ENCODE results near the gene GRK5. TPM values are rescaled to one million over a fixed set of nuclear protein-coding genes. Genes with fewer than 3 reads are reported as not detected.

The GRK5 gene
- total and polyA plus RNA-seq, 4 donors = 18.5 to 43.1 (median 40.3) TPM

GRCh38 chr10:119314061-119314460 is 106.7 kb downstream of the GRK5 start:
- no peak overlapping the region for H3K4me3 ChIP-seq
- H3K9me3 ChIP-seq (ENCODE audit: control insufficient read depth in 4 of 4, insufficient read depth in 3 of 4, low read length in 3 of 4) = no peaks in the 10 kb centered on the region
- WGBS, 2 donors = 75 to 77% methylated on average over 11 of the region's 11 CpGs
- no peak overlapping the region for H3K27ac ChIP-seq (ENCODE audit: low read depth in 1 of 2, low read length in 1 of 2)
- DNase-seq (no peak), ATAC-seq (ENCODE audit: insufficient read depth, low FRiP score) (no peak)
- no peak overlapping the region for H3K9ac ChIP-seq (ENCODE audit: insufficient read depth in 1 of 2, low read length in 2 of 2)
- no peaks in the 10 kb centered on the region for H3K36me3 ChIP-seq (ENCODE audit: control insufficient read depth in 4 of 4, insufficient read depth in 4 of 4, low read length in 4 of 4)
- no peaks in the 10 kb centered on the region for H3K27me3 ChIP-seq (ENCODE audit: control insufficient read depth in 3 of 3, insufficient read depth in 3 of 3, low read length in 2 of 3)
- no peak for TF ChIP-seq CTCF (IDR thresholded peaks at IDR 0.05; ENCODE audit: control extremely low read depth, extremely low read depth)
- H3K4me1 ChIP-seq (ENCODE audit: control insufficient read depth in 5 of 5, insufficient read depth in 5 of 5, low read length in 5 of 5) = peaks cover 3 to 62% (median 7%) of the 10 kb centered on the region in 5 donors

- no peak for TF ChIP-seq CTCF (IDR thresholded peaks at IDR 0.05; ENCODE audit: control extremely low read depth, extremely low read depth)
- DNase-seq = no peak
- ATAC-seq (ENCODE audit: insufficient read depth, low FRiP score) = no peak
- peak overlapping the region; percentile 3 to 26 for H3K27ac ChIP-seq (ENCODE audit: low read depth in 1 of 2, low read length in 1 of 2)
- 90 to 93% methylated on average over 7 of the region's 7 CpGs for WGBS, 2 donors
- no peak overlapping the region for H3K9ac ChIP-seq (ENCODE audit: insufficient read depth in 1 of 2, low read length in 2 of 2)
- H3K27me3 ChIP-seq (ENCODE audit: control insufficient read depth in 3 of 3, insufficient read depth in 3 of 3, low read length in 2 of 3) = no peaks in the 10 kb centered on the region
- H3K9me3 ChIP-seq (ENCODE audit: control insufficient read depth in 4 of 4, insufficient read depth in 3 of 4, low read length in 3 of 4) = no peaks in the 10 kb centered on the region
- H3K36me3 ChIP-seq (ENCODE audit: control insufficient read depth in 4 of 4, insufficient read depth in 4 of 4, low read length in 4 of 4) = no peaks in the 10 kb centered on the region
- peaks cover 3 to 65% (median 7%) of the 10 kb centered on the region in 5 donors for H3K4me1 ChIP-seq (ENCODE audit: control insufficient read depth in 5 of 5, insufficient read depth in 5 of 5, low read length in 5 of 5)
- no peak overlapping the region for H3K4me3 ChIP-seq
Measured at GRCh38 chr10:119314486-119314885, 107.1 kb downstream of the GRK5 start.

GRCh38 chr10:119315128-119316001 is 108.0 kb downstream of the GRK5 start:
- peak overlapping the region in 1 of 2 donors; percentile 40 for H3K27ac ChIP-seq (ENCODE audit: low read depth in 1 of 2, low read length in 1 of 2)
- H3K9ac ChIP-seq (ENCODE audit: insufficient read depth in 1 of 2, low read length in 2 of 2) = no peak overlapping the region
- DNase-seq (no peak), ATAC-seq (ENCODE audit: insufficient read depth, low FRiP score) (no peak)
- TF ChIP-seq CTCF (IDR thresholded peaks at IDR 0.05; ENCODE audit: control extremely low read depth, extremely low read depth) = no peak
- peaks cover 0 to 68% (median 5%) of the 10 kb centered on the region in 5 donors for H3K4me1 ChIP-seq (ENCODE audit: control insufficient read depth in 5 of 5, insufficient read depth in 5 of 5, low read length in 5 of 5)
- peaks cover 0 to under 1% (median 0%) of the 10 kb centered on the region in 4 donors for H3K36me3 ChIP-seq (ENCODE audit: control insufficient read depth in 4 of 4, insufficient read depth in 4 of 4, low read length in 4 of 4)
- no peak overlapping the region for H3K4me3 ChIP-seq
- WGBS, 2 donors = 70% methylated on average over 16 of the region's 16 CpGs
- H3K9me3 ChIP-seq (ENCODE audit: control insufficient read depth in 4 of 4, insufficient read depth in 3 of 4, low read length in 3 of 4) = peaks cover 0 to 2% (median 0%) of the 10 kb centered on the region in 4 donors
- H3K27me3 ChIP-seq (ENCODE audit: control insufficient read depth in 3 of 3, insufficient read depth in 3 of 3, low read length in 2 of 3) = no peaks in the 10 kb centered on the region

All from lung (tissue), 12 donors.